GM19372 (cell line): ENCODE data around the gene MEFV.

ENCODE experiments used
- ATAC-seq: cut with Tn5 transposase; IDR thresholded peaks from one replicate; pipeline ENCODE4 v1.9.1; 2021; ENCODE audit warnings: mild to moderate bottlenecking, low read depth, moderate library complexity; ENCODE audit not compliant: unreplicated experiment

Gene MEFV

DNA sequence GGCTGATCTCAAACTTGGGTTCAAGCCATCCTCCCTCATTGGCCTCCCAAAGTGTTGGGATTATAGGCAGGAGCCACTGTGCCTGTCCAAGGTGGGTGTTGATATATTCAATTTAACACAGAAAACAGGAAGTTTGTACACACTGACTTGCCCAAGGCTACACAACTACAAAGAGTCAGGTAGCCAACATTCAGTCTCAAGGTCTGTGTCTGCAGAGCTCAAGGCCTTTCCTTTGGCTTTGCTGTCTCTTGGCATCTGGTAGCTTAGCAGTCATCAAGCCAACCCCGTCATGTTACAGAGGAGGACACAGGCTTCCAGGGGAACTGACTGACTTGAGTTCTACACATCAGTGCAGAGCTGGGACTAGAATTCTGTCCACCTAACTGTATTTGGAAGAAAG is 11.9 kb upstream of the MEFV start:
- ATAC-seq: no peak

DNA sequence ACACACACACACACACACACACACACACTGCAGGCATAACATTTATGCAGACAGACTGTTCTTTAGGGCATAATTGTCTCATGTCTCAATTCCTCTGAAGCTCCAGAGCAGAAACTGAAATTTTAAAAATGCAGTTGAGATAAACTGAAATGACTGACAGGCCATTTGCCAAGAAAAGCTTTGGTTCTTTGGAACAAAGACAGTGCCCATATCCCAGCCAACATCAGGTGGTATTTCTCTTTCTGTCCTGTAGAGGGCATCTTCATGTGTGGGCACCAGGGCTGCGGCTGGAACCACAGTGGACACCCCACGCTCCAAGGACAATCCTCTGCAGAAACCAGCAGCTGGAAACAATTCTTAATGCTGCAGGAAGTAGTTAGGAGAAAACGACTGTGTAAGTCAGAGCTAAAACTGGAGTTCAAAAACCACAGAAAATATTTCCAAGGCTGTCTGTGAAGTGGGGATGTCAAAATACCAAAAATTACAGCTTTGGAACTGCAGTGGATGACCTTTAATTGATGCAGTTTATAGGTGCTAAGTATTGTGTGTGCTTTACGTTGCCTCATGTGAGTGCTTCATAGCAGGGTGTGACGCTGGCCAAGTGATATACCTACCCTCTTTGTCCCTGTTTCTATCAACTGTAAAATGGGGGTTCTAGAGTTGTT is 10.6 kb upstream of the MEFV start:
- no peak for ATAC-seq

DNA sequence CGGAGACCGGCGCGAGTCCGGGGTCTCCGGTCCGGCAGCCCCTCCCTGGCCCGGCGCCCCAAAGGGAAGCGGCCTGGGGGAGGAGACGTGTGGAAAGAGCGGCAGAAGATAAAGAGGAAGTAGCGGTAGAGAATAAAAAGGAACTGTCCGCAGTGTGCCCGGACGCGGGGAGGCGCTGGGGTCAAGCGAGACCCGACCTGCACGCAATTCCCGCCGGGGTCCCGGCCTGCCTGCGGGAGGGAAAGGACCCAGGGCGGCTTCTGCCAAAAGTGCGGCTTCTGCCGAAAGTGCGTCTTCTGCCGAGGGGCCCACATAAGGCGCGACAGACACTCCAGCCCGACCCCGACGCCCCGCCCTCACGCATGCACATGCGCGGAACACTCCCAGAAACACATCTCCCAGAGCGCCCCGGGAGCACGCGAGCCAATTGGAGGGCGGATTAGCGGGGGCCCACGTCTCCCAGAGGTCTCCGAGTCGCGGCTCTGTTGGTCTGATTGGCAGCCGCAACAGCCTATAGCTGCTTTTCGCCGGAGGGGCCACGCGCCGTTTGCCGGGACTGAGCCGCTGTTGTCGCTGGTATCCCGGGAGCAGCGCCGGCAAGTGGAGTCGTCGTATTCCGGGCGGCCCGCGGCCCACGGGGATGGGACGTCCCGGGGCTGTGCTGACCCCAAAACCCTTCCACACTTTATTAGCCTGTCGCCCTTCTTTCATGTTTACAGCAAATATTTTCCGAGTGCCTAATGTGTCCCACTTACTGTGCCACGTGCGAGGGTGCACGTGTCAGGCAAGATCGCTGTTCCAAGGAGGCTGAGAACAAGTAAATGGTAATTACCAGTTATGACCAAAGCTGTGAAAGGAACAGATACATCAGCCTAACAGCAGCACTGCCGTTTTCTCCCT is 8.0 kb upstream of the MEFV start:
- ATAC-seq: peak; percentile 78

DNA sequence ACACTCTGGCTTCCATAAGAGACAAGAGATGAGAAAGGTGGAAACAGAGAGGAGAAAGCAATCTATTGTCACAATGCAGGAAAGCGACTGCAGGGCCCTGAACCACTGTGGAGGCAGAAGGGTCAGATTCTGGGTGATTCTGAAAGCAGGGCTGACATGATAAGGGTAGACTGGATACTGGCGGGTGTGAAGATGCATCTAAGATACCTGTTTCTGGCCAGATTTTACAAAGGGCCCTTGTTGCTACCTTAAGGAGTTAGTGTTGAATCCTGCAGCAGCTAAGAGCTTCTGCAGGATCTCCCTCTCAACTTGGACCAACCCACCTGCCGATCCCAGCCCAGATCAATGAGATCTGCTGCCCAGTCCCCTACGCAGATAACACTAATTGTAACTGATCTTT is 6.1 kb upstream of the MEFV start:
- no peak for ATAC-seq

DNA sequence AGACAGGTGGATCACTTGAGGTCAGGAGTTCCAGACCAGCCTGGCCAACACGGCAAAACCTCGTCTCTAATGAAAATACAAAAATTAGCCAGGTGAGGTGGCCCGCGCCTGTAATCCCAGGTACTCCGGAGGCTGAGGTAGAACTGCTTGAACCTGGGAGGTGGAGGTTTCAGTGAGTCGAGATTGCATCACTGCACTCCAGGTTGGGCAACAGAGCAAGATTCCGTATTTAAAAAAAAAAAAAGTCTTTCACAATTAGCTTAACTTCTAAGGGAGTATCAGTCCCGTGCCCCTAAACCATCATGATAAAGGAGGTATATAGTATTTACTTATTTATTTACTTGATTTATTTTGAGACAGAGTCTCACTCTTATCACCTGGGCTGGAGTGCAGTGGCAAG is 3.4 kb upstream of the MEFV start:
- no peak for ATAC-seq

DNA sequence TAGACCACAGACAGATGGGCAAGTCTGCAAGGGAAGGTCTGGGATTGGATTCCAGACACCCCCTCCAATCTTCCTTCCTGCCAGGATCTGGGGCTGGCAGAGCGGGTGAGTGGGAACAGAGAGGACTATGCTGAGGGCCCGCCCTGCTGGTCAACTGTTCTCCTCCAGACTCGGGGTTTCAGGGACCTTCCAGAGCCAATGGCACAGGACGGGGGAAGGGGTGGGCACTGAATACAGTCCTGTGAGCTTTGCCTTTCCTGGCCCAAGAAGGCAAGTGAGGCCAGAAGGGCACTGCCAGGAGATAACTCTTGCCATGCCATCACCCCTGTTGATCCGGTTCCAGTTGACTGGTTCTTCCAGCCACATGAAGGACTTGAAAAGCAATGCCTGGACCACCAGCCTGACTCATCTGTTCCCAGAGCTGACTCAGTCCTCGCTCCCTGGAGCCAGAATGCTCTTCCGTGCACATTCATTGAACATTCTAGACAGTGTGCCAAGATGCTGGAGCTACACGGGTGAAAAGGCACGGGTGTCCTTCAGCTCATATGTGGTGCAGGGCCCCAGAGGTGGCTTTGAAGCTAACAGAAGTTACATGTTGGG is 533 bp upstream of the MEFV start:
- ATAC-seq: no peak

DNA sequence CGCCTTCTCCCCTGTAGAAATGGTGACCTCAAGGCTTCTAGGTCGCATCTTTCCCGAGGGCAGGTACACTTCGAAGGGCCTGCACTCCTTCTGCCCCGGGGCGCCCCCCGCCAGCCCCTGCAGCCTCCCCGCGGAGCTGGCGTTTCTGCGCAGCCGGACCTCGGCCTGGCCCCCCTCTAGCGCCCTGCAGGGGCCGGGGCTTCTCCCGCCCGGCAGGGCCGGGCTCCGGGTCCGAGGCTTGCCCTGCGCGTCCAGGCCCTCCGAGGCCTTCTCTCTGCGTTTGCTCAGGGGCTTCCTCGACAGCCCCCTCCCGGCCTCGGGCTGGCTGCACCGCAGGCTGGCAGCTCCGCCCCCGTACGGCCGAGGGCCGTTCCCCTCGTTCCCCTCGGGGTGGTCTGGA is 2.1 kb downstream of the MEFV start:
- ATAC-seq: no peak

DNA sequence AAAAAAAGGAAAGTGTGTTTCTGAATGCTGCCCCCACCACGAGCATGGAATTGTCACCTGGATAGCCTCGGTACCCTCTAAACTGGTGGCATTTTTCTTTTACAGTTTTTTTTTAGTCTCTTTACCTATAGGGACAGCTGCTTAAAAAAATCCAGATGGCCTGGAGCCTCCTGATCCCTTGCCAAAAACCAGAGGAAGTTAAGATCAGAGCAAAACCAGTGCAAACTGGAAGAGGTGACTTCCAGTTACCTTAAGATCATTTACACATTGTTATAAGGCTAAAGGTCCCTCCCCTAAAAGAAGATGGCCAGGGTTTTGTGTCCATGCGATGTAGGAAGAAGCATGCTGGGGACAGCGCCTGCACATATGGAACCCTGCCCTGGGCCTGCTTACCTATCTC is 3.5 kb downstream of the MEFV start:
- ATAC-seq: no peak

DNA sequence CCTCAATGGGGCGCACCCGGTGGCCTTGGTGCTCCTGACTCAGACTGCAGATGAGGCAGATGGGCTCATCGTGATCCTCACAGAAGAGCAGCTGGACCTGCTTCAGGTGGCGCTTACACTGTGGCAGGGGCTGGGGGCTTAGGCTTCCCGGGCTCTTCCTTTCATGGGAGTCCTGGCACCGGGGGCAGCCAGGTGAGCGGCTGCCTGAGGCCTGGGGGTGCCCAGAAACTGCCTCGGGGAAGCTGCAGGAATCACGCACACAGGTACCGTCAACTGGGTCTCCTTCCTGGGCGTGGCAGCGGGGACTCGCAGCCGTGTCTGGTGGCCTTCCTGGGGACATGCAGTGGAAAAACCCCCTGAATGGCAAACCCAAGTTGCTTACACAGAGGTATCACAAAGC is 7.0 kb downstream of the MEFV start:
- ATAC-seq: no peak

DNA sequence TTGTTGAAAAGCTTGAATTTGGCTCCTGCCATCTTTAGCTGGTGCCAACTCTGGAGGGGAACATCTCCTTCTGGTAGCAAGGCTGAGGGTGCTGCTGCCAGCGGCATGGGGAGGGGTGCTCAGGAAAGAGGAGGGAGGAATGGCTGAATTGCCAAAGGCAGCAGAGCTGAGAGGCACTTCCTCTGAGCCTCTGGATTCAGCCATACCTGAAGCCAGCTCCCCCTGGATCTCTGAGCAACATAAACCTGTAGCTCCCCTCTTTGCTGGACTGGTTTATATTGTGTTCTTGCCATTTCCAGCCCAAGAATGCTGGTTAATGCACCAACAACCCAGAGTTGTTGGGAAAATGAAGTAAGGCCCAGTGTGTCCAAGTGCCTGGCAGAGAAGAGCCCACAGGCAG is 7.4 kb downstream of the MEFV start:
- no peak for ATAC-seq

DNA sequence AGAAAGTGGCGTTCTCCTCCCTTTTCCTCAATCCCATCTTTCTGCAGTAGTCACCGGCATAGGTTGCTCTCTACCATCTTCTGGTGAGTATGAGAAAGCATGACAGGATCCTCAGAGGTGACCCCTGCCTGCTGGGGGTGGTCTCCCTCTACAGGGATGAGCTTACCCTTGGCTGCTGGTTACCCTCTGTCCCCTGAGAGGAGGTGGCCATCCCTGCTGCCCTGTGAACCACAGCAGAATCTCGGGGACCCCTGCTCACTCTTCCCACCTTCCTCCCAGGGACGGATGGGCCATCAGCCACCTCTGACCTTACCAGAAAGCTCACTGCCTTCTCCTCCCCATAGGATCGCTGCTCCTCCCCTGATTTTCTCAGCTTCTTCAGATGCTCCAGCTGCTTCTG is 7.8 kb downstream of the MEFV start:
- ATAC-seq: no peak

DNA sequence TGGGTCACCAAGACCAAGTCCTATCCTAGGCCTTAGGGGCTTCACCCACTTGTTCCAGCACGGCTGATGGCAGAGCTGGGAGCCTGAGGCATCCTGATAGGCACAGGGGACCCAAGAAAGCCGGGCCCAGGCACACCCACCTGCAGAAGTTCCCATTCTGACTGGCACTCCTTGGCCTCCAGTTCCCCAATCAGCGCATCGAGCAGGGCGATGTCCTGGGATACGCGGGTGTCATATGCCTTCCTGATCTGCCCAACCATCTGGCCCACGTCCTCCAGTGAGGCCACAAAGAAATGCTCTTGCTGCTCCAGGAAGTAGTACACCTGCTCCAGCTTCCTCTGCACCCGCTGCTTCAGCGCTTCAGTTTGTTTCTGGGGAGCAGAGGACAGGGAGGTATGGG is 9.6 kb downstream of the MEFV start:
- no peak for ATAC-seq

DNA sequence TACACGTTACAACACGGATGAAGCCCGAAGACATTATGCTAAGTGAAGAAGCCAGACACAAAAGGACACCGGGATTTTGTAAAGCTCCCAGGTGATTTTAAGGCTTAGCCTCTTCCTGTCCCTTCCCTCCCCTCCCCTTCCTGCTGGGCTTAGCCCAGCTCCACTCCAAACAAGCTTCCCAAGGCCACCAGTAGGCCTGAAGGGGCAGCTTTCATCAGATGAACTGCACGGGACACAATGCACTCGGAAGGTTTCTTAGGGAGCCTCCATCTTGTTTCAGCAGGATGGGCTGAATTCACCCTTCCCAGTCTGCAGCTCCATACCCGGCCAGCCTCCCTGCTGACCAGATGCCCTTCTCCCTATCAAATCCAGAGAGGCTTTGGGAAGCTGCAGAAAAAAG is 10.4 kb downstream of the MEFV start:
- ATAC-seq: no peak

DNA sequence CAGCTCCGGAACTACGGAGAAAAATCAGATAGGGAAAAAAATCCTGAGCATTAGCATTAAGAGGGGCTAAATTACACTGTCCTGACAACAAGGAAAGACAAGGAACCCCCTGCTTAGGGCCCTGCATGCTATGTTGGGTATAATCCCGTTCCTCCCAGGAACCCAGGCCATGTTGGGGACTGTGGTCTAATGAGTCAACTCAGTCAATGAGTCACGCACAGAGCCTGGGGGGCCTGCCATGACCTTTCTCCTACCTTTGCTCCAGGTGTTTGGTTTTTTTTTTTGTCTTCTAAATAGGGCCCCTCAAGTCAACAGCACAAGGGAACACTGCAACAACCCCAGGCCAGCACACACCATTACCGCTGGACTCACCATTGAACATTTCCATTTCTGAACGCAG is 12.6 kb downstream of the MEFV start:
- no peak for ATAC-seq

DNA sequence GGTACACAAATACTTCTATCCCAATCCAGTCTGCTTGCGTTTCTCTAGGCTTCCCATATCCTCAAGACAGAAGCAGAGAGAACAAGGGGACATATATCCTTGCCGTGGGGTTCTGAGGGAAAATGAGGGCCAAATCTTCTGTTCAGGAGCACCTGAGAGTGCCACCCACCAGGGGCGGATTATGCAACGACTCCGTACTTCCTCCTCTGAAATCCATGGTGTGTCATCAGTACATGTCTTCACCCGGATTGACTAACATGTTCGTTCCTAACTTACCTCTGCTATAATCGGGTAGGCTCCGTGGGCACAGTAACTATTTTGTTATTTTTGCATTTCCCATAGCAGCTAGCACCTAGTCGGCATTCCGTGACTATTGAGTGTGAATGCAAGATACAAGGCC is 13.7 kb downstream of the MEFV start:
- ATAC-seq: no peak

DNA sequence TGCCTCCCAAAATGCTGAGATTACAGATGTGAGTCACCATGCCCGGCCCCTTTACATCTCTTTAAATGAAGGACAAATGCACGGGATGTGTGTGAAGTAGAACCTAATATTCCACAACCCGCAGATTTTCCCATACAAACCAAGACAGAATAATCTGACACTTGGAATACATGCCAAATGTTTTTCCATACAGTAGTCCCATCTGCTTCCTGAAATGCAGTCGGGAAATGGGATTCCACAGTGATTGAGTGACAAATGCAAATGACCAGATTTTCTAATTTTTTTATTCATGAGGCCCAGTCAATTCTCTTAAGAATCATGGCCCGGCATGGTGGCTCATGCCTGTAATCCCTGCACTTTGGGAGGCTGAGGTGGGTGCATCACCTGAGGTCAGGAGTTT is 14.7 kb downstream of the MEFV start:
- no peak for ATAC-seq

DNA sequence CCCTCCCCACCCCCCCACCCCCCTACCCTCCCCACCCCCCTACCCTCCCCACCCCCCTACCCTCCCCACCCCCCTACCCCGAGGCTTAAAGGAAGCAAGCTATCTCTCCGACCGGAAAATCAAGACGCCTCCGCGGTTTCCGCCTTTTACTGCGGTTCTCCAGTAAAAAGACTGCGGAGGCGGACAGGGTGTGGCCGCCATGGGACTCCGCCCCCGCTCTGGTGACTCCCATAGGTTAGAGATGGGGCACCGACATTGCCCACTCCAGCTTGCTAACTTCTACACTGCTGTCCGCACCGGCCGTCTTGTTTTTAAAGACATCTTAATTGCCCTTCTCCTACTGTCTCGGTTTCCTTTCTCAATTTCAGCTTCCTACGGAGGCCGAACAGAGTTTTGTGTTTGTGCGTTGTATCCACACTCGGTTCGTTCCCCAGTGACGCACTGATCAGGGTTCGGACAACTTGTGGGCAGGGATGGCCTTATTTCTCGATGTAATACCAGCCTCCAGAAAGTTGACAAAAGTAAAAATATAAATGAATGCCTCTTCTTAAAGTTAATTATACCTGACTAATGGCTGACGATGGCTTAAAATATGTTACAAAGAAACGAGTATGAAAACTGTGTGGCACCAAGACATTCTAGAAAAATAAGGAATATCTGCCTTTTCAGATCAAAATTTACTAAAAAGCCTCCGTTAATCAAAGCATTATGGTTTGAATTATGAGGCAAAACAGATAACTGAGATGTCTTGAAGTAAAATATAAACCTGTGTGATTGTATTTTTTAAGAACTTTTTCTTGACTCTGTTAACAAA is 20.4 kb downstream of the MEFV start:
- ATAC-seq: no peak

DNA sequence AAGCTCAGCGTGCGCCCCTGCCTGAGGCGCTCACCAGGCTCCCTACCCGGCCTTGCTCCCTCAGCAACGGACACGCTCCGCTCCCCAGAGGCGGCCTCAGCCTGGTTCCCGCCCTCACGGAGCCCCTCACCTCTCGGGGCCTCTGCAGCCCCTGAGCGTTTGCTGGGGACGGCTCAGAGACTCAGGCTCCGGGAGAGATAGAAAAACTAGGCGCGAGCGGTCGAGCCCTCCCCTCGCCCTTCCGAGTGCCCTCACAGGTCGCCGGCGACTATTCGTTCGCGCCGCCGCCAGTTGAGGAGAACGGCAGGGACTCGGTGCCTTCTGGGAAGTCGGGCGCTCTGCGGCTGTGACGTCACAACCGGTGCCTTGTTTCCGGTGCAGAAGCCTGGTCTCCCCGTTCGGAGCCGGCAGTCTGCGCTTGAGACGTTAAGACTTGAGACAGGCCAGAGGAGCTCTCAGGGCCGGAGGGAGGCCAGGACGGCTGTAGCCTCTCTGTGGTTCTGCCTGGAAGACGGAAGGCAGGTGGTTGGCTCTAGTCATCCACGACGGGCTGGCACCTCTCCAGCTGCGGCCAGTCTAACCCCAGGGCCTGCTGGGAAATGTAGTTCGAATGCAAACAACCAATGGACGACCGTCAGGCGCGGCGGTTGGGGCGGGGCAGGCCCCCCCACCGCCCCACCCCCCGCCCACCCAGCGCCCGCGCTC is 21.4 kb downstream of the MEFV start, which contains the start of gene ZNF200:
Gene ZNF200, minus strand, starts transcription at position 302 of the 705 bp plus-strand sequence. CDS start 1,403 bp downstream, outside the sequence.
- ATAC-seq: peak; percentile 89

DNA sequence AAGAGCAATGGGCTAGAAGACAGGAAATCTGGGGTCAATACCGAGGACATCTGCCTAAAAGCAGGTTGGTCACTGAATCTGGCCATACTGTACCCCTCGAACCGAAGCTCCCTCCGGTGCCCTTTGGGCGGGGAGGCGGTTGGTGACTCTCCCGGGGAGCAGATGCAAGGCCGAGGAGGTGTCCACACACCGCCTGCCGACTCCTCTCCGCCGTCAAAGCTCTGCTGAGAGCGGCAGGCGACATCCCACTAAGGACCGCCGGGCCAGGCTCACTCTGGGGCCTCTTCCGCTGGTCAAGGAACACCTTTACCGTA is 21.9 kb downstream of the MEFV start:
- no peak for ATAC-seq

DNA sequence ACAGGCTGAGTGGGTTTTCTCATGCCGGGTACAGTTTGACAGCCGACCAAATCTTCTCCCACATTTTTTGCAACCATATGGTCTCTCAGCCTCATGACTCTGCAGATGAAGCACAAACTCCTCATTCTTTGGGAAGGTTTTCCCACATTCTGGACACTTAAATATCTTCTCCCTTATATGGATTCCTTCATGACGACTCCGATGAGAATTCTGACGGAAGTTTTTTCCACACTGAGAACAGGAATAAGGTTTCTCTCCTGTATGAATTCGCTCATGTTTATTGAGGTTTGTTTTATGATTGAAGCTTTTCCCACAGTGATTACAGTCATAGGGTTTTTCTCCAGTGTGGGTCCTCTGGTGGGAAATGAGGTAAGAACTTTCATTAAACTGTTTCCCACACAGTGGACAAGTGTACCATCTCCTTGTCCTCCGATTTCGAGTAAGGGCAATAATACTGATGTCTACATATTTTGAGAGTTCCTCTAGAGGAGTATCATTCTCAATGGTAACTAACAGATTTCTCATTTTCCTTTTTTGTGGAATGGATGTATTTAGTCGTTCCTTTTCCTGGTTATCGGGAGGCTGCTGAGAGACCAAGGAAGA is 32.4 kb downstream of the MEFV start:
- no peak for ATAC-seq
